ENCODE measurements around the gene KRTAP10-5.
"Not testable (repeated sequence)": the region's sequence is repeated elsewhere in the genome, so short reads cannot be mapped to it uniquely, and the experiment has no call there.

DNA sequence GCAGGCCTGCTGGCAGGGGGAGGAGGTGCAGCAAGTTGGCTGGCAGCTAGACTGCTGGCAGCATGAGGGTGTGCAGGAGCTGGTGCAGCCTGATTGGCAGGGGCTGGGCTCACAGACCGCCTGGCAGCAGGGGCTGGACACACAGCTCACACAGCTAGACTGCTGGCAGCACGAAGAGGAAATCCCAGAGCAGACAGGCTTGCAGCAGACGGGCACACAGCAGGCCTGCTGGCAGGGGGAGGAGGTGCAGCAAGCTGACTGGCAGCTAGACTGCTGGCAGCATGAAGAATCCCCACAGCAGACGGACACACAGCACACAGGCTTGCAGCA lies 11.4 kb upstream of the KRTAP10-5 start:
- TF ChIP-seq, protein P1, sequence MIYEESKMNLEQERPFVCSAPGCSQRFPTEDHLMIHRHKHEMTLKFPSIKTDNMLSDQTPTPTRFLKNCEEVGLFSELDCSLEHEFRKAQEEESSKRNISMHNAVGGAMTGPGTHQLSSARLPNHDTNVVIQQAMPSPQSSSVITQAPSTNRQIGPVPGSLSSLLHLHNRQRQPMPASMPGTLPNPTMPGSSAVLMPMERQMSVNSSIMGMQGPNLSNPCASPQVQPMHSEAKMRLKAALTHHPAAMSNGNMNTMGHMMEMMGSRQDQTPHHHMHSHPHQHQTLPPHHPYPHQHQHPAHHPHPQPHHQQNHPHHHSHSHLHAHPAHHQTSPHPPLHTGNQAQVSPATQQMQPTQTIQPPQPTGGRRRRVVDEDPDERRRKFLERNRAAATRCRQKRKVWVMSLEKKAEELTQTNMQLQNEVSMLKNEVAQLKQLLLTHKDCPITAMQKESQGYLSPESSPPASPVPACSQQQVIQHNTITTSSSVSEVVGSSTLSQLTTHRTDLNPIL (CRISPR knock-in tag; IDR thresholded peaks at IDR 0.05; ENCODE audit: low read depth) = not testable (repeated sequence)
- TF ChIP-seq ZC3H10 (CRISPR knock-in tag; IDR thresholded peaks at IDR 0.05) = not testable (repeated sequence)
